Stimulated activated naive CD8-positive, alpha-beta T cell treated with anti-CD3 and anti-CD28 coated beads, Interleukin-15, Interleukin-2, amounts not matched to agents 100 U/mL and 50 U/mL, for 24 hours (primary cell): ENCODE results near the gene COL9A3.

Source experiments
- ATAC-seq: fragments of 150-1000 bp; cut with Tn5 transposase; one replicate; pipeline ENCODE4 v1.10.0; 2021
- DNase-seq: peaks from one replicate; pipeline ENCODE4 v3.0.0; 2021

Gene COL9A3

GRCh38 chr20:62823688-62824475 lies 7.0 kb downstream of the COL9A3 start:
- ATAC-seq (no peak), DNase-seq (no peak)

GRCh38 chr20:62824476-62825332 lies 7.9 kb downstream of the COL9A3 start:
- ATAC-seq (no peak), DNase-seq (peak; percentile 56)

GRCh38 chr20:62825333-62825985 lies 8.6 kb downstream of the COL9A3 start:
- no peak for ATAC-seq
- DNase-seq: no peak

- ATAC-seq: no peak
- DNase-seq: no peak
These were observed 9.3 kb downstream of the COL9A3 start for GRCh38 chr20:62825986-62826645.

- DNase-seq (no peak), ATAC-seq (no peak)
These were observed 9.9 kb downstream of the COL9A3 start for GRCh38 chr20:62826646-62827310.

GRCh38 chr20:62827311-62828038 lies 10.6 kb downstream of the COL9A3 start:
- no peak for ATAC-seq
- DNase-seq: no peak

- ATAC-seq (no peak), DNase-seq (no peak)
These were observed 11.2 kb downstream of the COL9A3 start for GRCh38 chr20:62828051-62828450.

GRCh38 chr20:62828511-62829230 lies 11.8 kb downstream of the COL9A3 start:
- no peak for DNase-seq
- no peak for ATAC-seq

- ATAC-seq (no peak), DNase-seq (no peak)
These were observed 12.7 kb downstream of the COL9A3 start for GRCh38 chr20:62829231-62830230.

GRCh38 chr20:62830251-62830650 lies 13.4 kb downstream of the COL9A3 start:
- DNase-seq: no peak
- no peak for ATAC-seq

GRCh38 chr20:62830821-62831220 lies 14.0 kb downstream of the COL9A3 start:
- DNase-seq (no peak), ATAC-seq (no peak)

- ATAC-seq (no peak), DNase-seq (no peak)
These were observed 14.5 kb downstream of the COL9A3 start for GRCh38 chr20:62831361-62831788.

- ATAC-seq (no peak), DNase-seq (no peak)
These were observed 15.0 kb downstream of the COL9A3 start for GRCh38 chr20:62831854-62832211.

GRCh38 chr20:62832212-62832922 lies 15.5 kb downstream of the COL9A3 start:
- DNase-seq: peak; percentile 36
- ATAC-seq: peak; percentile 44

GRCh38 chr20:62832951-62833391 lies 16.1 kb downstream of the COL9A3 start:
- DNase-seq (no peak), ATAC-seq (no peak)

GRCh38 chr20:62834967-62835730 lies 18.3 kb downstream of the COL9A3 start:
- no peak for DNase-seq
- ATAC-seq: no peak
